GM21515 (cell line): ENCODE data around the gene MED7.

Experiments used
- ATAC-seq: cut with Tn5 transposase; IDR thresholded peaks from one replicate; pipeline ENCODE4 v1.9.1; 2021; ENCODE audit not compliant: unreplicated experiment

Gene MED7

DNA sequence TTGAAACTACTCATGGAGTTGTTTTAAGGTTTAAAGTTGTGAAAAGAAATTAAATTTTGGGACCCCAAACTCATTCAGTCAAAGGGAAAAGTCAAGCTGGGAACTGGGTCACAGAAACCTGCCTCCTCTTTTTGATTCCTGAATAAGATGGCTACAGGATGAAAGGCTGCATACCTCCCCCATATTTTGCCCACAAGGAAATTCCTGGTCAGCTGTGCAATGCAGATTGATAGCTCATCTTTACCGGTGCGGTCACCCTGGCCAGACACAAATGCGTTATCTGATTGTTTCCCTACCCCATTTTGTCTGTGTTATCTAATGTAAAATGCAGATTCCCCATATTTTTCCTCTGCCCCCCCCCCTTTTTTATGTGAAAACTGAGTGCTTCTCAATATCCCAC, 35.2 kb downstream of the MED7 start:
- no peak for ATAC-seq

DNA sequence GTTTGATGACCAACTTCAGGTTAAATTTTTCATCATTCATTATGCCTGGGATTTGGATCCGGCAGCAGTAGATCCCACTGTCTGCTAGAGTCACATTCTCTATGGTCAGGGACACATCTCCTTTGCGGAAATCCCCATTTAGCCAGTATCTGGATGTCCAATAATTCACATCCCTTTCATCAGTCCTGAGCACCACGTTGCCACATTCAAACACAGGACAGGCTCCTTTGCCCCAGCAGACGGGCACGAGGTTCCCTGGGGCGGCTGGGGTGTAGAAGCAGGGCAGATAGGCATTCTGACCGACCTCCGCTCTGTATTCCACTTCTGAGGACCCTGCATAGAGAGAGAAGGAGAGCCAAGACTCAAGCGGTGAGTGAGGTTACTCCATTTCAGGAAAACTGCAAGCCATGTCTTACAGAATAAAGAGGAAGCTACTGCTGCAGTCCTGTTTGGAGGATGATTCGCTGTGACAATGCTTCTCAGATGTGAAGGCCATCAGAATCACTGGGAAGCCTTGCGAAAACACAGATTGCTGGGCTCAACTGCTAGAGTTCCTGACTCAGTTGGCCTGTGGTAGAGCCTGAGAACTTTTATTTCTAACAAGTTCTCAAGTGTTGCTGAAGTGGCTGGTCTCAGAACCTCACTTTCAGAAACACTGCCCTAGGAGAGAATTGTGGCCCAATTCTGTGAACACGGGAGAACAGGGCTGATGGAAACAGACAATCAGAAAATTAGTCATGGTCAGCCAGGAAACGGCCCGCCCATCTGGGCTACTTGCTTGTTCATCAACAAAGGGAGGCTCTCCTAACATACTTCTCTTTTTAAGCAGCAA, 35.8 kb downstream of the MED7 start:
- no peak for ATAC-seq

DNA sequence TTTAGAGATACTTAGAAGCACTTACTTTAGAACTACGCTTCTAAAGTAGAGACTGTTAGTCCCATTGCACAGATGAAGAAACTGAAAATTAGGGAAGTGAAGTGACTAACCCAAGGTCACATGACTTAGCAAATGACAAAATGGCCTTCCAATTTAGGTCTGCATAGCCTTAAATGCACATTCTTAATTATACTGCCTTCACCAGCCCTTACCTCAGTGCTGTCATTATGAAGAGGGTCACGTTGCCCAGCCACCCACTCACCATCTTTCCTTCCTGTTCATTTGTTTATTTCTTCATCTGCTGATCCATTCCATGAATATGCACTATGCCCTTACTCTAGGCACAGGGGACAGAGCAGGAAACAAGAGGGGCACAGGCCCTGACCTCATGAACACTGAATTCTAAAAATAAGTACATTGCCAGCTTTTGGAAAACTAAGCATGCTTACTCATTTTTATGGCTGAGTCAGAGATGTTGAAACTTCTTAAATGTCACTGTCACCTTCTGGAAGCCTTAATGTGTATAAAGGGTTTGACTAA, 42.5 kb downstream of the MED7 start:
- no peak for ATAC-seq

DNA sequence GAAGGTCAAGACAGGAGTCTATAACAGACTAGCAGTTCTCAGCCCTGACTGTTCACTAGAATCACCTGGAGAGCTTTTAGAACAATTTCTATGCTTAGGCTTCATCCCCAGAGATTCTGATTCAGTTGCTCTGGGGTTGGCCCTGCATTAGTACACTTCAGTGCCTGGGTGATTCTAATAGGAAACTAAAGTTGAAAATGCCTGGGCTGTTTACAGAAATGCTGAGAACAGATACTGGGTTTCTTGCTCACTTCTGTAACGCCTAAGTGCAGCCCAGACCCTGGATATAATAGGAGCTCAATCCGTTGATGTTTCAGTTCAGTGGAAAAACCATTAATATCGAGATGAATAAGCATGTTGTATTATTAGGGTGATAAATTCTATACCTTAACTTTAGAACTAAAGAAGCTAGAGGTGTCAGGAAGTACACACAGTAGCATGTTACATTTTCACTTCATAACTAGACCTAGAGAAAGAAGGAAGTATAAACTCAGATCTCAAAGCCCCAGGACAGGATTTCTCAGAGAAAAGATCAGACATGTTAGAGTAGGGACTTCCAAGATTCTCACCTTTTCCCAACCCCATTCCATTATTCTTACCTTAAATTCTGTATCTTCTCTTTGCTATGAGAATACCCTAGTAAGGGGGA, 54.2 kb downstream of the MED7 start:
- peak; percentile 84 for ATAC-seq
